CD4-positive, alpha-beta T cell treated with Interleukin-4 for 4 hours (primary cell): ENCODE measurements around the gene MBIP.

Source experiments
- DNase-seq: peaks from one replicate; pipeline ENCODE4 v3.0.0-alpha.2; 2020

The MBIP gene

DNA sequence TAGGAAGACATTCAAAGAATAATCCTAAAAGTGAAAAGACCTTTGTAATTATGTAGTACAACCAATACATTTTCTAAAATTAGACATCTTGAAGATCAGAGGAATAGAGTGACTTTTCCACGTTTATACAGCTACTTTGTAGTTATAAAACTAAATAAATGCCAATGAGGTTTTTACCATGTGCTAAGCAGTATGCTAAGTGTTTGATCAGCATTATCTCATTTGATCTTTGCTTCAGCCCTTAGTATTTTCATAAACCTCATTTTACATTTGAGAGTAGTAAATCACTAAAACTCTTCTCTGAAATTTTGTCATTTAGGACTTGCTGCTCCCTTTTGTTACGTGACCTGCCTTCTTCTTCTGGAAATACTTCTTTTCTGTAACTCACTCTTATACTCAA lies 13.6 kb downstream of the MBIP start:
- DNase-seq, result no peak

DNA sequence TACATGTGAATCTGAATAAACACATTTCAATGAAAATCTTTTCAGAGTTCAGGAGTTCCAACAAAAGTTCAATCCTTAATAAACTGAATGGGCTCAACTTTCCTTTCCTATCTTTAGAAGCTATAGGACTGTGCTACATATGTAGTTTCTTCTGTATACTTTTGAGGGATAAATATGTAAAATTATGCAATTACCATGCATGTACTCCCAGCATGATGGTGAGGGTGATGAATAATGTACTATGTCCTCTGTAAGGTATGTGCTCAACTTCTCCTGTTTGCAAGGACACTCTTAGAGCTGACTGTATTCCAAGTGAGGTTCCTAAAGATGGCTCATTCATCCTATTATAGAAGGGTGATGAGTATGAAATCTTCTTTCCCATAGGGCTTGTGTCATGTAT lies 15.5 kb downstream of the MBIP start:
- no peak for DNase-seq

DNA sequence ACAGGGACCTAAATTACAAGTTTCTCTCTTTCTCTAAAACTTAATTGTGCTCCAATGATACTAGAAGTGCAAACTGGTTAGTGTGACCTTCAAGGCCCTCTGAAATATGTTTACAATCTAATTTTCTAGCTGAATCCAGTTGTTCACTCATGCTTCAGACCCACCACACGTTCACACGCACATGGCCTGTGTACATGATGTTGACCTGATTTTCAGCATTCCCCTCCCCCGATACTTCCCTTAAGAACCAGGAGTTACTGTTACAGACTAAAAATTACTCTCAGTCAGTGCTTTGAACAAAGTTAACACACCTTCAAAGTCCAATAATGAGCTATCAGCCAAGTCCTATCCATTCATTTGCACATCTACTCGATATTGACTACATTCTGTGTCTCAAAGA lies 16.5 kb downstream of the MBIP start:
- DNase-seq, result no peak

DNA sequence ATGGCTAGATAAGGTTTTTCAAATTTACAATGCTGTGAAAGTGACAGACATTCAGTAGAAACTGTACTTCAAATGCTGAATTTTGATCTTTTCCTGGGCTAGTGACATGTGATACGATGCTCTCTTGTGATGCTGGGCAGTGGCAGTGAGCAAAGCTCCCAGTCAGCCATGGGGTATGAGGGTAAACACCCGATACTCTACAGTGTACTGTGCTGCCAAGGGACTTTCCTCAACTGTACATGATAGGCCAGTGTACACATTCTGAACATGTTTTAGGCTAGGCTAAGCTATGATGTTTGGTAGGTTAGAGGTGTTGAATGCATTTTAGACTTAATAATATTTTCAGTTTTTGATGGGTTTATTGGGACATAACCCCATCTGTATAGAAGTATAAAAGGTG lies 17.6 kb downstream of the MBIP start:
- DNase-seq, result no peak

DNA sequence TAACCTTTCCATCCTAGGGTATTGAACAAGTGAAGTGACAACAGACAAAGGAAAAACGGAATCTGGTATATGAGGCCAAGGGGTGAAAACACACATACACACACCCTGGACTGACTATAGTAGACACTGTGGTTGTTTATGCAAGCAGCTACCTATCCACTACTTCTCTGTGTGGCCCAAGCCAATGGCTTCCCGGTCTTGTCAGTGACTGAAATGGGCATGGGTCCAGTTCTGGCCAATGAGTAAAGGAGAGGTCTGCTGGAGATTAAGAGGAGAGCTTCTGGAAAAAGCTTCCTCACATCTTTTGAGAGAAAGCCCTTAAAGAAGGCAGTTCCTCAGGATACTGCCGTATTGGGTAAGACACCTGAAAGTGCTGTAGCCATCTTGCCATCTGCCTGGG lies 19.3 kb downstream of the MBIP start:
- no peak for DNase-seq

DNA sequence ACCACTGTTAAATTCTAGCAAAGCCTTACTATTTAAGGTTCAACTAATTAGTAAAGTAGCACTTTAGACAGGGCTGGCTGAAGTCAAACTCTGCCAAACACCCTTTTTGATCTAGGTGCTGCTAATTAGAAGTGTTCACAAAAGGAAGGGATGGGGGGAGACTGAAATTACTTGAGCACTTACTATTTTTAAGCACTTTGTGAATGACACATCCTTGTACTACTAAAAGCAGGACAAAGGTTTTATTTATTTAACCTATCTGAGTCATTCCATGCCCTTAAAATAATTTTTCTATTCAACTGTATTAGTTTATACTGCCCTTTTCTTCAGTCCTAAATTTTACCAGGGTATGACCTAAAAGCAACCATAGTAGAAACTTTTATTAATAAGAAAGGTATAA lies 20.1 kb downstream of the MBIP start:
- DNase-seq, result no peak

DNA sequence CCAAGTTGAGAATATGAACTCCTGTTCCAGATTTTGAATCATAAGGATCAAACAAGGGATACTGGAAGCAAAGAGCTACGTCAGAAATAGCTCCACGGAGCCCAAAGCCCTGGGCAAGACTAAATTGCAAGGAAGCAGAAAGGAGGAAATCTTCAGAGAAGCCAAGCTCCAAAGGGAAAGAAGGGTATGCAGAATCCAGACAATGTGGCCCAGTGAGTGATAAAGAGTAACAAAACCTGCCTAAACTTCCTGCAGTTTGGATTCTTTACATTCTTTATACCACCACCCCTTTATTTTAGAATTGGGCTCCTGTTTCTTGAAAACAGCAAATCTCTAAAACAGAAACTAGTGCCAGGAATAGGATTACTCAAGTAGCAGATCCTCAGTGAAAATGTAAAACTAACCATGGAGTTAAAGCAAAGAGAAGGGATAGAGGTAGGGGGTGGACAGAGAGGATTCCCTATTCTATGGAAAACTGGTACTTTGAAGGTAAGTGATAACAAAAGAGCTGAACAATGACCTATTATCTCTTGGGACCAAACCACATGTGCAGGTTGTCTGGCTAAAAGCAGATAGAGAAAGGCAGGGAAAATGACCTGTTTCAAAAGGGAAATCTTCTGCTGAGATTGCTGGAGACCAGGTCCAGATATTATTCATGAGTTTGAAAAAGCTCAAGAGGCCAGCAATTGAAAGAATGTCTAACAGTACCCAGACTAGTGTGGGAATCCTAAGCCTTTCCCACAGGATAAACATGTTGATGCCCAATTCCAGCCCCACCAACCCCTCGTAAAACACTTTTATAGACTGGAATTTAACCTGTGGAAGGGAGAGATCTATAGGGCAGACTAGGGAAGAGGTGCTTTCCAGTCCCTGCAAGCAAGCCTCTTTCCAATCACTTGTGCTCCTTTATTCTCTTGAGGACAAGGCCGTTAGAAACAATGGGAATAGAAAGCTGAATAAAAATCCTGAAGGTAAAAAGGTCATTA lies 24.5 kb downstream of the MBIP start:
- DNase-seq, result no peak

DNA sequence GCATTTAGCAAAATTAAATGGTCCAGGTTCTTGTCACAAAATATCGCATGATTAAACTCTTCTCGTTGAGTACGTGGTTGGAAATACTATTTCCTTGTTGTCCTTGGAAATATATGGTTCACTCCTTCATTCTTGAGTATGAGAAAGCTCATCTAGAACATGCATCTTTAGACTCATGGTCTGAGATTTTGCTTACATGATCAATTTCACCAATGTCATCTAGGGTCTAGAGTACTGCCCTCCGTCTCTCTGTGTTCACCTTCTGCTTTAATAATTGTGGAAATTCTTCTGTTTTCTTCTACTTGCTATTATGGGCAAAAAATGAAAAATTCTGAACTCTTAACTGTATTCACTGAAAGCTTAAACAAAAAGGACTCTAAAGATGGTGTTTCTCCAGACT lies 25.9 kb downstream of the MBIP start:
- no peak for DNase-seq

DNA sequence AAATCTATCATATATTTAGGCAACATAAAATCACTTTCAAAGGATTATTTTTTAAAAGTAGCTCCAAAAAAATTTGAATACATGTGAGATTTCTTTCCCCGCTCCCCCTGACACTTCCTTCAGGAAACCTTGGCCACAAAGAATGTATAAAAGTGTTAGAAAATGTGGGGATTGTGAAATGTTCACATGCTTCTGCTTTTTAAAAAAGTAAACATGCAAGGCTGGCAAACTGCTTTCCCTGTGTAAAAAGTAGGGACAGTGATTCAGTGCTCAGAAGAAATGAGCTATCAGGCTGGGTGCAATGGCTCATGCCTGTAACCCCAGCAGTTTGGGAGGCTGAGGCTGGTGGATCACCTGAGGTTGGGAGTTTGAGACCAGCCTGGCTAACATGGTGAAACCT lies 26.6 kb downstream of the MBIP start:
- no peak for DNase-seq

DNA sequence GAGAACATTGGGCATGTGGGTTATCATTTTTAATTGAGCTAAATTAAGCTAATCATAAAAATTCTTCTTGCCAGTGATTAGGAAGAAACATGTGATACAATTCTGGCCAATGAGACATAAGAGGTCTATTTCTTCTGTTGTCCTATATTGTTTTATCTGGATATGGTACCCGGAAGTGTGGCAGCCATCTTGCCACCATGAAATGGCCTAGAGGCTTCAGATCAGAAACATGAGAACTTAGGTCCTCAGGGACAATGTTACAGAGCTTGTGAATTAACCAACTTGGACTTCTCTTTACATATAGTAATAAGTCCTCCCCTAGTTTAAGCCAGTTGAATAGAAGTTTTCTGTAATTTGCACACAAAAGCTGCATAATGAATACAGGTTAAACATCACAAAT lies 30.5 kb downstream of the MBIP start:
- DNase-seq, result no peak

DNA sequence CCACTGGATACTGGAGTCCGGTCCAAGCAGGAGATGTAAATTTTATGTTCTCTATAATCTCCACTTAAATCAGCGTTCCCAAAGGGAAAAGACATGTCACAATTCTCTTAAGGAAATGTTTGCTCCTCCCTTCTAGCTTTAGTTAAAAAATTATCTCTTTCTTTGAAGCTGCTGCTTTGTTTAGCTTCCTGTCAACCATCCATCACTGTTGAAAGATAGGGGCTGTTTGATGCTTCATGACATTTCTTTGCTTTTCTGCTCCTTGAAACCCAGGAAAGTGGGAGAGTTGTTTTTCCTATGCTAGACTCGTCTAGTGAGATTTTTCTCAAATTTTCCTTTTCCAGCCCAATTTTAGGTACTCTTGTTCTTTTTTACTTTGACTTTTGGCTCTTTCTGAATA lies 31.9 kb downstream of the MBIP start:
- DNase-seq, result no peak

DNA sequence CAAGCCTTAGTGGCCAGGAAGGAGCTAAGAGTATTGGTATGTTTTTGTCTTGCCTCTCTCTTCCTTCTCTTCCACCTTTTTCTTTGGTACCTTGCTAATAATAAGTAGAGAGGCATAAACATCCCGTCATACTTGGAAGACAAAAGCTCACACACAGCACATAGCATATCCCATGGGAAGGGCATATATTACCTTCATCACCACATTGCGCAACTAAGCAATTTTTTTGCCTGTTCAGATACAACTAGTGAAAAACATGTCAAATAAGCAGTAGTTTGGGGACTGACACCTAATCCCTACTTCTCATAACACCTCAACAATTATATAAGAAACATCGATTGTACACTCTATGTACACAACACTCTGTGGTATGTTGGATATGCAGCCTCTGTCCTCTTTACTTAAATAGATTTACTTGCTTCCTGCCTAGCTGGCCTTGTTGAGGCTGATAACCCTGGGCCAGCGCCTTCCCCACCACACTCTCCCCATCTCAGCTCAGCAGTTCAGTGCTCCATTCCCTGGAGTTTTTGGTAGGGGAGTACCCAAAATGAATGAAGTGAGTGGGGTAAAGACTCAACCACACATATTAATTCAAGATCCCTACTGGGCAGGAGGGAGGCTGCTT lies 35.4 kb downstream of the MBIP start:
- no peak for DNase-seq

DNA sequence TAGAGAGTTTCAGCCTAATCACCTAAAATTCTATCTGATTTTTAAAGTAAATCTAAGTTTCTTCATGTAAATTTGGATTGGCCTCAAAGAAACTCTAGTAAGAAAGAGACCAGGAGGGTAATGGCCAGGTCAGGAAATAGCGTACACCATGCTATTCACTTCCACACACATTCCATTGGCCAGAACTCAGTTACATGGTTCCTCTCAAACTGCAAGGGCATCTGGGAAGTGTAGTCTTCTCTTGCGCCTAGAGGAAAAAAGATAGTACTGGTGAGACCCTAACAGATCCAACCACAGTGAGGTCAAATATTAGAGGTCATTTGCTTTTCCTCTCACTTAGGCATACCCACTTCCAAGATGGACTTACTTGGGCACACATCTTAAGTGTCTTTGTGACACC lies 39.1 kb downstream of the MBIP start:
- DNase-seq, result no peak

DNA sequence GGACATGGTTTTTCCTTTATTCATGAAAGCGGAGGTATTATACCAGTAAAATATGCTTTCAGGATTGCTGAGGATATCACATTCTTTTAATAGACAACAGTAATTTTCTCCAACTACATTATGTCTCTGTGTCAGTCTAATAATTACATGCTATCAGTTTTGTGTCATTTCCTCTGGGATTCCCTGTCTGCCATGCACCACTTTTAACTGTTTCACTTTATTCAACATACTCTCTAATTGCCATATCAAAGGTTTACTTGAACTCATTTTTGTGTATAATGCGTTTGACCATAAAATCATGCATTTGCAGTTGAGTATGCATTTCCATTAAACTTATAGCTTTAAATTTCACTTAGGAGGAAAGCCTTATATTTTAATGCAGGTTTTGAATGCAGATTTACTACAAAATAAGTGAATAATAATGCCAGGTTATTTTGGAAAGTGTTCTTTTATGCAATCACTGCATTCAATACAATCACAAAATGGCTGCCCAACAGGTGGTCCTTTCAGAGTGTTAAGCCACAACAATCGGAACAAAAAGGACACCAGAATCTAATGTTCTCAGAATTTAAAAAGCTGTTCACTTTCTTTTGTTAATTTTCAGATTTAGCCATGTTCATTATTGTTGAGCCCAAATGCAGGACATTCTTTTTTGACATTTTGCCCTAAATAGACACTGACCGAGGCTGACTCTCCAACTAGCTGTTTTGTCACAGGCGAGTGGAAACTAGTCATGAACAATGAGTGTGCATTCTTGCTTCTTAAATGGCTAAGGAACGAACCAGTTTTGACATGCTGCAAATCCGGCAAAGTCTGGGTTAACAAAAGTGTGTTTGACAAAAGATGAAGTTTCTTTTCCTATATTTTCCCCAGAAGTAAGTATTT lies 40.9 kb downstream of the MBIP start:
- DNase-seq, result no peak

DNA sequence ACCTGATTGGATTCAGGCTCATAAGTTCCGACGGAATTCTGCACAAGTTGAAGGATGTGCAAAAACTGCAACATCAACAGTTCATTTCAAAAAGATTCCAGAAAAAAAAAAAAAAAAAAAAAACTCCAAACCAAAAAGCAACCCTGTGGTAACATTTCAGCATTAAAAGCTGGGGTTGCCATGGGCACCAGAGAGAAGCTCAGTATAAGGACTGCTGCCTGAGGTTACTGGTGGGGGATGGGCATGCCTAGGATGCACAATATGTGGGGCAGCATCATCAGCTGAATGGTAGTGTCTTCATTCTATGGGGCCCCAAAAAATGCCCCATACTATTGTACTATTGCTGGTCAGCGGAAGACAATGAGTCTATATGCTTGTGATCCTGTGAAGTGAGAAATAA lies 44.7 kb downstream of the MBIP start:
- no peak for DNase-seq

DNA sequence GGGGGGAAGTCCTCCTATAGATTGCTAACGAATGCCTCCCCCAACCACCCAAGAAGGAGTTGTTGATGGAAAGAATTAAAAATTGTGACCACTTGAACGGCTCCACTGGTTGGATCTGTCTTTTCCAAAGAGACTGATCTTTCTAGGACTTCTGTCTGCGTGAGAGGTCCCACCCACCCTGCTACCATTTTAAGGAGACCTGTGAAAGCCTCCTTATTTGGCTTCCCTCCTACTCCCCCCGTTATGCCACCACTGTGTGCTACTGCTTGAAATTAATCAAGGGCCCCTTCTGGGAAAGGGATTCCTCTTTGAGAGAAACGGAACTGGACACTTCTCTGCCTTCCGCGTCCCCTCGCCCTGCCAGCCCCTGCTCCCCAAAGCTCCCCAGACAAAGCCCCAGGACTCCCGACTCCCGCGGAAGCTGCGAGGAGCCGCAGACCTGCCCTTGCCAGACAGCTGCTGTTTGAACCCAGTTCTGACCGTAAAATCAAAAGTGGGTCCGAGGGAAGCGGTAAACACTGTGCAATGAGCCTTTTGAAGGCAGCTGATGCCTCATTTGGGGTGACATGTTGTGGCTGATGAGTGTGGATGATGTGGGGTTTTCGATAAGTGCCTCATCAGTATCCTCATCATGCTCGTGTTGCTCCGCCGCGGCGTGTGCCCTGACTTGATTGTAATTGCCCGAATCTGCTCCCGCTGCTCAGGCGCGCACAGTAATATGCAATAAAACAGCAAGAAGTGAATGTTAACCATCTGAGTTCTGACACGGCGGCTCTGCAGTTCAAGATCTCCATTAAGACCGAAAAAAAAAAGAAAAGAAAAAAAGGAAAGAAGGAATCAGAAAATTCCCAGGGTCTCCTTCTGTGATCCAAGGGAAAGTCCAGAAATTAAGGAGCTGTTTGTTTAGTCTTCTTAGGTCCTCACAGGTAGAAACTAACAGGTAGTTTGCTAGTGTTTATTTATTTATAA lies 48.2 kb downstream of the MBIP start:
- DNase-seq, result no peak

DNA sequence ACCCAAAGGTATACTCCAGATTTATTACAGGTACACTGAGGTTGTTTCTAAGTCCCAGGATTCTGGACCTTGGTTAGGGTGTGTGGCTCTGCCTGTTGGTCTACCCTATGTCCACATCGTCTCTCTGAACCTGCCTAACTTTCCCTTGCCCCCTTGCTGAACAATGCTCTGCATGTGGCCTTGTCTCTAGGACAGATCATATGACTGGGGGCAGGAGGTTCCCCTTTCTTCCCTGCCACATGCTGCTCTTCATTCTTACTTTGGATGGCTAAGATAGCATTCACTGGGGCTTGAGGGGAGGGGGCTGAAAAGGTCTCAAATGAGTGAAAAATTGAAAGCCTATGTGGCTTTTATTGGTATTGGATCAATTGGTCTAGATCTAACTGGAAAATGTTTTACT lies 49.2 kb downstream of the MBIP start:
- no peak for DNase-seq

DNA sequence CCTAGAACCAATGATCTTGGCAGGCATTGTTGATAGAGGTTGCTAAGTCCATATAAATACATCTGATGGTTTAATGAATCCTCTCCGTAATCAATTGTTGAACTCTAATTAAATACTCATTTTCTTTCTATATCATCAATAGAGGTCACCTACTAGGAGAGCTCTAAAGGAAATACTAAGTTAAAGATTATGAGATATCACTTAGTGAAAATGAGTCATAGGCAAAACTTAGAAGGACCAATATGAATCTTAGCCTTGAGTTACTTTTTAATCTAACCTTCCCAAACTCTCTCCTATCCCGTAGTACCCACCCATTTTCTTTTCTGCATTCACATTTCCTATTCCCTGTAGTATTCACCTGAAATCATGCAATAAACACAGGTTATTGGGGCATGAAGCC lies 50.2 kb downstream of the MBIP start:
- no peak for DNase-seq

DNA sequence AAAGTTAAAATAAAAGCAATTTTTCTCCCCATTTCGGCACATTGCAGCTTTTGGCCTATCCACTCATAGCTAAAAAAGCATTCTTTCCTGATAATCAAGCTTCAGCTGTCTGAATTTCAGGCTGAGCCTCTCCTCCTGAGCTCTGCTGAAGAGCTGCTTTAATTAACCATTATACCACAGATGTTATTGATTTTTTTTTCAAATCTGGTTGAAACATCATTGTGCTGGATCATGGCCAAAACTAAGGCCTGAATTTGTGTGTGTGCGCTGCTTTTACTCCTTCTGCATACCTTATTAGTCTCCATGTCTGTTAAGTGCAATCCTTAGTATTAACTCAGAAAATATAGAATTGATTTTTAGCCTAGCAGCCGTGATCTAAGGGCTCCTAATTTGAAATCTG lies 52.3 kb downstream of the MBIP start:
- DNase-seq, result no peak

DNA sequence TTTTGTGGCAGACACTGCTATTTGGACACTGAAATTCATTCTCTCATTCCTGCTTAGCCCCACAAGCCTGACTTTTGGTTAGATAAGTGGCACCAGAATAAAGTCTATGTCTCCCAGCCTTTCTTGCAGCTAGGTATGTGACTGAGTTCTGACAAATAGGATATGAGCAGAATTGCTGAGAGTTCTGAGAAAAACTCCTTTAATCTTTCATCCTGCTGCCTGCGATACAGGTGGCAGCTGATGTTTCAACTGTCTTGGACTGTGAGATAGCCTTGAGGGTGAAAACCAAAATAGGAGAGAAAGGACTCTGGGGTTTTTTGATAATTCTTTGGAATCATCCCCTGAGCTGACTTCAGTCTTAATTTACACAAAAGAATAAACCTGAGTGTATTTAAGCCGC lies 55.8 kb downstream of the MBIP start:
- DNase-seq, result no peak

DNA sequence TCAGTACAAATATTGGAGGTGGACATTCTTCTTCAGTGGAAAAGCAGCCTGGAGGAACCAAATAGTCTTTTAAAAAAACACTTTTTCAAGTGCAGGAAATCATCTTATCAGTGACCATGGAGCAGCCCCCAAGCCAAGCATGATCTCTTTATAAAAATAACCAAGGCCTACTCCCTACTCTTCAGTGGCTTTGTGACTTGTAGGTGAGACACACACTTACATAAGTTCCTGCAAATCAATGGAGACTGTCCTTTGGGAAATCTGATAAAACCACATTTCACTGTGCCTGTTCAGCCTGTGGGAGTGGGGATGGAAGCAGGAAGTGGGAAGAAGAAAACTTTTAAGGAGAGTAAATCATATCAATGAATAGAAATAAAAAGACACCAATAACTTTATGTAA lies 56.3 kb downstream of the MBIP start:
- DNase-seq, result no peak

DNA sequence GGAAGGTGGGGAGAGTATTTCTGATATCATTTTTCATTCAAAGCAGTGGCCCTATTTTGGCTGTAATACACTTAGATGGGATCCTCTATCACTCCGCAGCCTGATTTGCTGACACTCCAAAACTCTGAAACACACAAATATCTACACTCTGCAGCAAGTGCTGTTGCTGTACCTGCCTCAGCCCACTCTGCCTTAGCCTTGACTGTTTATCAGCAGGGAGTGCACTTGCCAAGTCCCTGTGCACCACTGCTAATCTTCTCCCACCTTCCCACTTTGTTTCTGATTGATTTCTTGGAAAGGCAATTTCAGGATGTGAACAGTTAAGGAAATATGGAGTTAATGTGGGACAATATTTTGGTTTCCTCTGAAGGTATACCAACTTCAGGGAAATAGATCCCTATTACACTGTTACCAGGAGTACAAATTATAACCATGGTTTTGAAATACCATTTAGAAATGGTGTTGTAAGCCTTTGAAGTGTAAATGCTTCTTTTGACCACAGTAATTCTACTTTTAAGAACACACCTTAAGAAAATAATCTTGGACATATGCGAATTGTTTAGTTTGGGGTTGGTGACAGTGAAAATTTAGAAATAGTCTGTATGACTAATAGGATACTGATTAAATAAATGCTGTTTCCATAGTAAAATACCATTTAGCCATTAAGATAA lies 59.3 kb downstream of the MBIP start:
- no peak for DNase-seq
